Endodermal cell (in vitro differentiated cells): ENCODE data around the gene P2RX6. TPM values are rescaled to one million over a fixed set of nuclear protein-coding genes. Genes with fewer than 3 reads are reported as not detected.
A peak's percentile ranks its signal among the peaks of the same experiment; 100 is the strongest.

ENCODE experiments used
- DNase-seq: peaks from one replicate; pipeline ENCODE4 v3.0.0-alpha.2; 2017
- H3K27ac ChIP-seq: 2 replicates; pipeline ENCODE4 v1.5.1; 2013; ENCODE audit warnings: mild to moderate bottlenecking, low read depth, low read length, moderate library complexity
- H3K27me3 ChIP-seq: 2 replicates; pipeline ENCODE4 v1.6.1; 2013; ENCODE audit warnings: mild to moderate bottlenecking, low read length, moderate library complexity; ENCODE audit not compliant: insufficient read depth, control insufficient read depth, poor library complexity, severe bottlenecking
- H3K36me3 ChIP-seq: 2 replicates; pipeline ENCODE4 v1.7.0; 2013; ENCODE audit warnings: mild to moderate bottlenecking, low read length, moderate library complexity; ENCODE audit not compliant: control insufficient read depth, insufficient read depth
- H3K4me1 ChIP-seq: one replicate; pipeline ENCODE4 v1.7.0; 2013; ENCODE audit warnings: low read length; ENCODE audit not compliant: control insufficient read depth, insufficient read depth
- H3K4me3 ChIP-seq: 2 replicates; pipeline ENCODE4 v1.5.1; 2013; ENCODE audit warnings: mild to moderate bottlenecking, low read length, moderate library complexity
- H3K9ac ChIP-seq: 2 replicates; pipeline ENCODE4 v1.6.1; 2013; ENCODE audit warnings: mild to moderate bottlenecking, low read length, moderate library complexity; ENCODE audit not compliant: poor library complexity, severe bottlenecking; ENCODE audit errors: extremely low read depth
- H3K9me3 ChIP-seq: 2 replicates; pipeline ENCODE4 v1.6.1; 2013; ENCODE audit warnings: mild to moderate bottlenecking, low read length, moderate library complexity; ENCODE audit not compliant: control insufficient read depth
- H3K27ac Mint-ChIP-seq: 2 replicates; pipeline ENCODE4 v1.8.0; 2020; ENCODE audit warnings: mixed read lengths
- H3K27me3 Mint-ChIP-seq: 2 replicates; pipeline ENCODE4 v1.8.0; 2021; ENCODE audit warnings: mild to moderate bottlenecking, mixed read lengths; ENCODE audit not compliant: insufficient read depth
- H3K36me3 Mint-ChIP-seq: 2 replicates; pipeline ENCODE4 v1.8.0; 2020; ENCODE audit warnings: low read depth, mixed read lengths
- H3K4me1 Mint-ChIP-seq: 2 replicates; pipeline ENCODE4 v1.8.0; 2020; ENCODE audit warnings: mixed read lengths
- H3K4me3 Mint-ChIP-seq: 2 replicates; pipeline ENCODE4 v1.8.0; 2020; ENCODE audit warnings: mild to moderate bottlenecking, moderate library complexity, mixed read lengths
- H3K9me3 Mint-ChIP-seq: 2 replicates; pipeline ENCODE4 v1.8.0; 2020; ENCODE audit warnings: mild to moderate bottlenecking, mixed read lengths
- CTCF ChIP-seq: fragments of 200-600 bp; sonication (generic); conservative IDR thresholded peaks from 2 replicates; pipeline ENCODE4 v1.5.0; 2021; ENCODE audit warnings: antibody characterized with exemption, mild to moderate bottlenecking
- WGBS, 2 experiments: methylation state at CpG; one replicate each; pipeline versions ENCODE4 v1.1.5 to v1.1.7; 2013; ENCODE audit warnings: missing lambda C conversion rate in 2 of 2, mixed read lengths in 1 of 2; ENCODE audit not compliant: insufficient coverage in 1 of 2, insufficient read length in 1 of 2; 5-methylcytosine and 5-hydroxymethylcytosine counted together
- total RNA-seq, 2 donors: library from RNA; stranded (reverse); fragmentation: NEBNext Ultra II Directional in 1 of 2; extraction: Animal tissue kit (Norgen Biotek cat#: 25700) in 1 of 2; gene quantifications; 2 replicates in 1 of 2; 3 replicates in 1 of 2; pipeline ENCODE4 v1.2.1, GENCODE V29; 2021

The P2RX6 gene
- total RNA-seq, 2 donors from 2014 or later: 0.73 to 1.9 TPM

GRCh38 chr22:21013657-21014201 is 1.2 kb upstream of the P2RX6 start:
- H3K4me3 ChIP-seq: peak overlapping the region; percentile 86
- H3K9ac ChIP-seq: peak overlapping the region; percentile 53
- H3K36me3 ChIP-seq: no peaks in the 10 kb centered on the region
- peaks cover under 1% of the 10 kb centered on the region for H3K9me3 Mint-ChIP-seq
- peak overlapping the region; percentile 95 for H3K27ac Mint-ChIP-seq
- WGBS, 2 experiments: 6 to 26% methylated on average over 3 to 24 of the region's 24 CpGs
- no peaks in the 10 kb centered on the region for H3K4me1 ChIP-seq
- no peak for DNase-seq
- H3K4me3 Mint-ChIP-seq: peak overlapping the region; percentile 67
- no peaks in the 10 kb centered on the region for H3K27me3 ChIP-seq
- H3K4me1 Mint-ChIP-seq: peaks cover 14% of the 10 kb centered on the region
- no peaks in the 10 kb centered on the region for H3K9me3 ChIP-seq
- no peak for TF ChIP-seq CTCF
- peak overlapping the region; percentile 90 for H3K27ac ChIP-seq
- H3K36me3 Mint-ChIP-seq: no peaks in the 10 kb centered on the region
- peaks cover 23% of the 10 kb centered on the region for H3K27me3 Mint-ChIP-seq

- 2 to 4% methylated on average over 19 to 40 of the region's 40 CpGs for WGBS, 2 experiments
- no peaks in the 10 kb centered on the region for H3K4me1 ChIP-seq
- H3K36me3 Mint-ChIP-seq: no peaks in the 10 kb centered on the region
These were observed 701 bp upstream of the P2RX6 start for GRCh38 chr22:21014202-21014725.

GRCh38 chr22:21015466-21016006 is 571 bp downstream of the P2RX6 start:
- H3K4me3 Mint-ChIP-seq: peak overlapping the region; percentile 67
- Histone ChIP-seq H3K27ac (peak overlapping the region; percentile 95), H3K27me3 (no peaks in the 10 kb centered on the region), H3K36me3 (no peaks in the 10 kb centered on the region), H3K4me3 (no peak overlapping the region), H3K4me1 (no peaks in the 10 kb centered on the region), H3K9me3 (peaks cover 13% of the 10 kb centered on the region), H3K9ac (no peak overlapping the region)
- H3K36me3 Mint-ChIP-seq: no peaks in the 10 kb centered on the region
- no peak for TF ChIP-seq CTCF
- peak; percentile 42 for DNase-seq
- WGBS, 2 experiments: 83 to 85% methylated on average over 1 to 9 of the region's 10 CpGs
- H3K27ac Mint-ChIP-seq: no peak overlapping the region
- peaks cover 17% of the 10 kb centered on the region for H3K9me3 Mint-ChIP-seq
- H3K4me1 Mint-ChIP-seq: peaks cover 14% of the 10 kb centered on the region
- H3K27me3 Mint-ChIP-seq: peaks cover 24% of the 10 kb centered on the region

More at GRCh38 chr22:21014202-21014725, 701 bp upstream of the P2RX6 start:
- TF ChIP-seq CTCF: no peak
- Histone ChIP-seq H3K27me3 (no peaks in the 10 kb centered on the region), H3K36me3 (no peaks in the 10 kb centered on the region), H3K27ac (peak overlapping the region; percentile 95), H3K4me3 (peak overlapping the region; percentile 86), H3K9ac (peak overlapping the region; percentile 53), H3K9me3 (peaks cover 5% of the 10 kb centered on the region)
- peak overlapping the region; percentile 95 for H3K27ac Mint-ChIP-seq
- peaks cover 6% of the 10 kb centered on the region for H3K9me3 Mint-ChIP-seq
- DNase-seq: peak; percentile 98
- H3K4me3 Mint-ChIP-seq: peak overlapping the region; percentile 67
- peaks cover 14% of the 10 kb centered on the region for H3K4me1 Mint-ChIP-seq
- H3K27me3 Mint-ChIP-seq: peaks cover 23% of the 10 kb centered on the region
